OCI-LY3 (cell line): ENCODE results near the gene ODF2L.

Source experiments
- EZH2phosphoT487 ChIP-seq: fragments of 200-600 bp; shearing (Covaris generic); IDR thresholded peaks from 2 replicates; pipeline ENCODE4 v1.6.1; 2018; ENCODE audit warnings: antibody characterized with exemption, mixed run types, low read depth
- TF ChIP-seq, protein P1 (sequence below): fragments of 200-600, 300-600 bp; sonication (generic); IDR thresholded peaks from 2 replicates; pipeline ENCODE4 v1.5.1; 2014; ENCODE audit warnings: antibody characterized with exemption, low read length, low read depth

DNA sequence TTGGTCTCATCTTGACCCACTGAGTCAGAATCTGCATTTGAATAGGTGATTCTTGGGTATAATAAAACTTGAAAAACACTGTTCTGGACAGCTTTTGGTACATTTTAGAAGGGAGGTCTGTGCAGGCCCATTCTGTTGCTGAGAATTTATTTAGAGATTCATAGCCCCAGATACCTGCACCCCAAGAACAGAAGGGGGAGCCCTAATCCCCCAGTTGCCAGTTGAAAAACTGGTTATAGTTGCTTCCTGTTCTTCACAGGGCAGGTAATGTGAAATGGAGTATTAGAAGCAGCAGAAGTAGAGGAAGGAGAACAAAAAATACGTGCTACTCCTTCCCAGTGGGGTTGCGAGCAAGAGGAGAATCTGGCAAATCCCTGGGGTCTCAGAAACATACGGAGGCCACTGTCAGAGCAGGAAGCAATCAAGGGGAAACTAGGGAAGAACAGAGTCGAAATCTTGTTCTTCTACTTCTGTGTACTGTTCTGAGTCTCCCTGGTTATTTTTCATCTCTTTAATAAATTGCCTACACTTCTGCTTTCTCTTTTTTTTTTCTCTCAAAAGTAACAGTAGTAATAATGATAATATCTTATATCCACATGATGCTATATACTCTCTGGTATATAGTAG is 23.3 kb upstream of the ODF2L start:
- TF ChIP-seq, protein P1, sequence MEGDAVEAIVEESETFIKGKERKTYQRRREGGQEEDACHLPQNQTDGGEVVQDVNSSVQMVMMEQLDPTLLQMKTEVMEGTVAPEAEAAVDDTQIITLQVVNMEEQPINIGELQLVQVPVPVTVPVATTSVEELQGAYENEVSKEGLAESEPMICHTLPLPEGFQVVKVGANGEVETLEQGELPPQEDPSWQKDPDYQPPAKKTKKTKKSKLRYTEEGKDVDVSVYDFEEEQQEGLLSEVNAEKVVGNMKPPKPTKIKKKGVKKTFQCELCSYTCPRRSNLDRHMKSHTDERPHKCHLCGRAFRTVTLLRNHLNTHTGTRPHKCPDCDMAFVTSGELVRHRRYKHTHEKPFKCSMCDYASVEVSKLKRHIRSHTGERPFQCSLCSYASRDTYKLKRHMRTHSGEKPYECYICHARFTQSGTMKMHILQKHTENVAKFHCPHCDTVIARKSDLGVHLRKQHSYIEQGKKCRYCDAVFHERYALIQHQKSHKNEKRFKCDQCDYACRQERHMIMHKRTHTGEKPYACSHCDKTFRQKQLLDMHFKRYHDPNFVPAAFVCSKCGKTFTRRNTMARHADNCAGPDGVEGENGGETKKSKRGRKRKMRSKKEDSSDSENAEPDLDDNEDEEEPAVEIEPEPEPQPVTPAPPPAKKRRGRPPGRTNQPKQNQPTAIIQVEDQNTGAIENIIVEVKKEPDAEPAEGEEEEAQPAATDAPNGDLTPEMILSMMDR: peak; percentile 85
- TF ChIP-seq EZH2phosphoT487: no peak
